ENCODE measurements around the gene TIPARP. TPM values are rescaled to one million over a fixed set of nuclear protein-coding genes. Genes with fewer than 3 reads are reported as not detected.
A peak's percentile ranks its signal among the peaks of the same experiment; 100 is the strongest.
"Not testable (repeated sequence)": the region's sequence is repeated elsewhere in the genome, so short reads cannot be mapped to it uniquely, and the experiment has no call there.

Gene TIPARP
- total RNA-seq, 1 donor from 2014 or later, result 8.1 TPM

DNA sequence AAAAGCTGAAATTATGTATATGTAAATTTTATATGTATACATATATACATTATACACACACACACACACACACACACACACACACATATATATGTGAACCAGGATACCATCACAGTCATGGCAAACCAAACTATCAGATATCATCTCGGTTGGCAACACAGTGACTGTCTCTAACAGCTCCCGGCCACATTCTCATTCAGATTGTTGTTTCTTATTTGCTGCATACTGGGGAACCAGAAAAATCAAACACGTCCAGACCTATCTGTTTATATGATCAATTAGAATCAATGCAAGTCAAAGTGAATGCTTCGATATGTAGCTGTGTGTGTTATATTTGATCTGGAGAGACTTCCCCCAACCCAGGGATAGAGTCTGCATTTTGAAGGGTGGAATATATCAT, 61.1 kb downstream of the TIPARP start:
- no peak for ATAC-seq
- no peak for DNase-seq (ENCODE audit: low spot score)

GRCh38 chr3:156737049-156737448, 62.7 kb downstream of the TIPARP start:
- not testable (repeated sequence) for ATAC-seq; DNase-seq (ENCODE audit: low spot score)

DNA sequence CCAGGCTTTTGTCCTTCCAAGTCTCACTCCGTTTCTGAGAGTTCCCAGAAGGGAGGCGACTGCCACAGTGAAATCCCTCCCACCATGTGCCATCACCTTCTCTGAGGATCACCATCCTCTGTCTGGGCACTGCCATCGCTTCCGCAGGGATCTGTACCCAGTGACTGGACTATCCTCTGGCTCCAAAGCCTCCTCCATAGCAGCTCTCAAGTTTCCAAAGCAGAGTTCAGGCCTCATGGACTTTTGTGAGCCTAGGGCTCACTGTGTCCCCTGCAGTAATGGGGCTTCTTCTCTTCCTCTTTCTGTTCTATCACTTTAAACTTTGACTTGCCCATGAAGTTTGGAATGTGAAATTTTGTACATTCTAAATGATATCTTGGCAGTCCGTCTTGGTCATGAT, 63.9 kb downstream of the TIPARP start:
- no peak for ATAC-seq
- DNase-seq (ENCODE audit: low spot score), result no peak

- ATAC-seq, result no peak
- DNase-seq (ENCODE audit: low spot score), result no peak
These were observed 65.6 kb downstream of the TIPARP start for GRCh38 chr3:156739976-156740375.

- ATAC-seq; DNase-seq (ENCODE audit: low spot score): not testable (repeated sequence)
These were observed 66.2 kb downstream of the TIPARP start for GRCh38 chr3:156740581-156740980.

DNA sequence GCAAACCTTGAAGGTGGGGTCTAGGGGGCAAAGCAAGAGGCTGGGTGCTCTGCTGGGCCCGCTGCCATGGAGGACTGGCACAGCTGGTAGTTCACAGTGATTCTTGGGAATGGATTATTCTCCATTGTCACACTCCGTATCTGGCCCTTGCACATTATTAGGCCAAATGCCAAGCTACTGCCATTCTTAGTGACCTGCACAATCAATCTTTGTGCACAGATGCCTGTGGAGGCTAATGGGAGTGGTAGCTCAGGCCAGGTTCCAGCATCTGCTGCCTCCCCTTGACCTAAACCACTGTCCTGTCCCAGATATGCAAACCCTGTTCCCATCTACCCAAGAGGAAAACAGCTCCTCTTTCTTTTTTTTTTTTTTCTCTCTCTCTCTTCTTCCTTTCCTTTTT, 67.5 kb downstream of the TIPARP start:
- DNase-seq (ENCODE audit: low spot score) (no peak), ATAC-seq (no peak)

DNA sequence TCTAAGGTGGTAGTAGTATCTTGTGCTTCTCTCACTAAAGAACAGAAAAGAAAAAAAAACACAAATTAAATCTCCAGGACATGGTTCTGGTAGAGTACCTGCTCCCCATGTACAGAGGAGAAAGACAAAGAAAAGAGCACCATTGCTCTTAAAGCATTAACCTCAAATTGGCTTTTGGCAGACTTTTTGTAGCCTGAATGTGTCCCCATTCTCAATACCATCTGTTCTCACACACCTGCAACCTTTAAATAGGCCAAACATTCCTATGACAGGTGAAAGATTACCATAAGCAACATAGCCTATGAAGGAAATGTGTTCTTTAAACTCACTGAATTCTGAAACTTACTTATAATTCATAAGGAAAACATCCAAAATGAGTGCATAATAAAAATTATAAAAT, 68.0 kb downstream of the TIPARP start:
- ATAC-seq (no peak), DNase-seq (ENCODE audit: low spot score) (no peak)

- DNase-seq (ENCODE audit: low spot score) (no peak), ATAC-seq (no peak)
These were observed 69.5 kb downstream of the TIPARP start for GRCh38 chr3:156743859-156744258.

- ATAC-seq (peak; percentile 22), DNase-seq (ENCODE audit: low spot score) (no peak)
These were observed 70.2 kb downstream of the TIPARP start for GRCh38 chr3:156744631-156745030.

DNA sequence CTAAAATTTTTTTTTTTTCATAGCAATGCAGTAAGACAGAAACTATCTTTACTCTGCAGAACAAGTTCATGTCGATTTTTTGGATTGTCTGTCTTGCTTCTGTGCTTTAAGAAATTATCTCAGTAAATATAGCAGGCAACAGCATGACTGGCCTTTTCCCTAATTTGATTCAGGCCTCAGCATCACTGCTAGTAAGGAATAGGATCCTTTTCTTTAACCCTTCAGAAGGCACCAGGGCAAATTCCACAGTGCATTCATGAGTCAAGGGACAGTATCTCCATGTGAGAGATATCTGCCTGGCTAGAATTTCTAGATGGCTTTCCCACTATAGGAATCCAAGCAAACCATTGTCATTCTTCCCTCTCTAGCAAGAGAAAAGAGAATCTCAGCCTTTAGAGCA, 71.4 kb downstream of the TIPARP start:
- ATAC-seq, result no peak

DNA sequence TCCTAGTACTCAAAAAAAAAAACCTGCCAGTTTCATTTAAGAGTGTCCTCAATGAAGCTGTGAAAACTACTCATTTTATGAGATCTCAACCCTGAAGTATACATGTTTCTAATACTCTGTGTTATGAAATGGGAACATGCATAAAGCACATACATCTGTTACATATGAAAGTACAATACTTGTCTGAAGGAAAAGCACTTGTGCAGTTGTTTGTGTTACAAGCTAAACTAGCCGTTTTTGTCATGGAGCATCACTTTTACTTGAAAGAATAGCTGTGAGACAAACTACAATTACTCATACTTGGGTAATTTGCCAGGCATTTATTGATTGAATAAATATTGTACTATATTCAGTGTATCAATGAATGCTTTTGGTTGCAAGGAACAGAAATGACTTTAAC, 72.7 kb downstream of the TIPARP start:
- no peak for DNase-seq (ENCODE audit: low spot score)
- no peak for ATAC-seq

More for the DNA sequence above, 71.4 kb downstream of the TIPARP start:
- no peak for DNase-seq (ENCODE audit: low spot score)

- ATAC-seq (peak; percentile 68), DNase-seq (ENCODE audit: low spot score) (no peak)
These were observed 74.9 kb downstream of the TIPARP start for GRCh38 chr3:156749244-156749643.

DNA sequence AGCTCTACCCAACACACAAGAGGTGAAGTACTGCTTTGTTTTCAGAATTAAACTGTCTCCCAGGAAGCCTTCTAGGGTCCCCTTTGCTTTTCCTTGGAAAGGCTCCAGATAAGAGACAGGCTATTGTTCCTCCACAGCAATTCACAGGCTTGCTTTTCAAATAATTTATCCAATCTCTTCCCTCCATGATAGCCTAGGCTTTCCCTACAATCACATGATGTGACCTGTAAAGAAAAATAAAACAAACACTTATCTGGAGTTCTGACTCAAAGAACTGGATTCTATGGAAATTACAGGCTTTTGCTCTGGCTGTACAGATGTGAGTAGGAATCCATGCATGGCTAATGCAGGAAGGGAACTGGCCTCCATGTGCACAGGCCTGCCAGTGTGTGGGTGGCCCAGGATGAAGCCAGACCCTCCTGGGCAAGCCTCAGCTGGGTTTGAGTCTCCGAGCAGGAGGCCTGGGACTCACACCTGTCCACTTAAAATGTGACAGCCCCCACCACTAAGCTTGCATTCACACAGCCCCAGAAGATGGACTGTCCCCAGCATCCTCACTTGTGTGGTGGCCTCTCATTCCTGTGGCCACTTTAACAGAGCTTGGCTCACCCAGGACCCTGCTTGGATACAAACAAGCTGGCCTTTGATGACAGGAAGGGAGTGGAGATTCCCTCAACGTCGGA, 75.9 kb downstream of the TIPARP start:
- ATAC-seq (no peak), DNase-seq (ENCODE audit: low spot score) (no peak)

DNA sequence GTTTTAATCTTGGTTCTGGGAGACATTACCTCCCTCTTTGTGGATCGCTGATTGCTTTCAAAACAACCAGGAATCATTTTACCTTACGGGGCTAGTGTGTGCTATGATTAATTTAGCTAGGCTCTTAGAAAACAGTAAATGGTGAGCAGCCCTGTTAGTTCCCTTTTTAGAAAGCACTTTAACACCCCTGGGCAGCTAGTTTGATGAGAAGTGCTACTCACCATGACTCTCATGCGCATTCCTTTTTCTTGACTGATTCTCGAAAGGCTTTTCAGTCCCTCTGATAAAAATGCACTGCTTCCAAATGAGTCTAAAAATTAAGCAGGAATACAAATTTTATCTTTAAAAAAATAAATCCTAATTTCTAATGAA, 76.5 kb downstream of the TIPARP start:
- ATAC-seq (no peak), DNase-seq (ENCODE audit: low spot score) (no peak)

GRCh38 chr3:156751461-156752025, 77.2 kb downstream of the TIPARP start:
- ATAC-seq, result no peak
- no peak for DNase-seq (ENCODE audit: low spot score)

Other genes with a start within 250 kb of the TIPARP start
- 116 TPM for gene SSR3, start 119.5 kb upstream of the TIPARP start, total RNA-seq
- 0.58 TPM for gene LEKR1, start 151.8 kb downstream of the TIPARP start, total RNA-seq

All from left lobe of liver (tissue), 2 donors.